GM12873 (cell line): ENCODE measurements around the gene SCML1.

Experiments
- TF ChIP-seq, protein P1 (sequence below): IDR thresholded peaks from 2 replicates; pipeline ENCODE4 v1.5.1; 2012; ENCODE audit warnings: low read depth, mild to moderate bottlenecking, moderate library complexity, low read length, control low read depth; ENCODE audit not compliant: insufficient read depth; ENCODE audit errors: missing control alignments

Gene SCML1

GRCh38 chrX:17774053-17774452 is 36.8 kb downstream of the SCML1 start:
- TF ChIP-seq, protein P1, sequence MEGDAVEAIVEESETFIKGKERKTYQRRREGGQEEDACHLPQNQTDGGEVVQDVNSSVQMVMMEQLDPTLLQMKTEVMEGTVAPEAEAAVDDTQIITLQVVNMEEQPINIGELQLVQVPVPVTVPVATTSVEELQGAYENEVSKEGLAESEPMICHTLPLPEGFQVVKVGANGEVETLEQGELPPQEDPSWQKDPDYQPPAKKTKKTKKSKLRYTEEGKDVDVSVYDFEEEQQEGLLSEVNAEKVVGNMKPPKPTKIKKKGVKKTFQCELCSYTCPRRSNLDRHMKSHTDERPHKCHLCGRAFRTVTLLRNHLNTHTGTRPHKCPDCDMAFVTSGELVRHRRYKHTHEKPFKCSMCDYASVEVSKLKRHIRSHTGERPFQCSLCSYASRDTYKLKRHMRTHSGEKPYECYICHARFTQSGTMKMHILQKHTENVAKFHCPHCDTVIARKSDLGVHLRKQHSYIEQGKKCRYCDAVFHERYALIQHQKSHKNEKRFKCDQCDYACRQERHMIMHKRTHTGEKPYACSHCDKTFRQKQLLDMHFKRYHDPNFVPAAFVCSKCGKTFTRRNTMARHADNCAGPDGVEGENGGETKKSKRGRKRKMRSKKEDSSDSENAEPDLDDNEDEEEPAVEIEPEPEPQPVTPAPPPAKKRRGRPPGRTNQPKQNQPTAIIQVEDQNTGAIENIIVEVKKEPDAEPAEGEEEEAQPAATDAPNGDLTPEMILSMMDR, result no peak

- TF ChIP-seq, protein P1, result no peak
These were observed 41.7 kb downstream of the SCML1 start for GRCh38 chrX:17778997-17779396.

DNA sequence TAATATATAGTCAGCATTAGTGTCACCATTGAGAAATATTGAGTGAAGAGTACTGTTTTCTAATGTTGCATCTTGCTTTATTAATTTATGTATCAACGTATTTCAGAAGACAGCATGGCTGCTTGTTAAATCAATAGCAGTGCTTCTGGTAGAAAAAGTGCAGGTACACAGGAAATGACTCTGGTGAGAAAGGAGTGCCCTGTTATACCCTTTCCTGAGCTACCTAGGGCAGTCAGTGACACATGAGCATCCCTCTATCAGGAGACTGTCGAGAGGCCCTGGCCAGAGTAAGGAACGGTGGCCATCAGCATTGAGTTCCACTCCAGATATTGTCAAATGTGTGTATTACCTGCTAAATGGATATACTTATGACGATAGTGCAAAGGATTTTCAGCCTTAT is 42.1 kb downstream of the SCML1 start:
- TF ChIP-seq, protein P1, result no peak

GRCh38 chrX:17787557-17787956 is 50.3 kb downstream of the SCML1 start:
- TF ChIP-seq, protein P1, result no peak

- TF ChIP-seq, protein P1, result peak; percentile 91
These were observed 51.1 kb downstream of the SCML1 start for GRCh38 chrX:17788439-17788838.

GRCh38 chrX:17788956-17789562 is 51.8 kb downstream of the SCML1 start:
- TF ChIP-seq, protein P1, result no peak

GRCh38 chrX:17792826-17793225 is 55.5 kb downstream of the SCML1 start:
- TF ChIP-seq, protein P1, result no peak
